GF-D8 (cell line): ENCODE measurements around the gene SETD6.

Experiments
- DNase-seq: peaks from one replicate; lab custom pipeline; 2025; lab: John Stamatoyannopoulos, UW

SETD6 gene

GRCh38 chr16:58494981-58495520 lies 20.3 kb upstream of the SETD6 start:
- DNase-seq: no peak

- no peak for DNase-seq
Observed at GRCh38 chr16:58495521-58496331, 19.6 kb upstream of the SETD6 start.

- DNase-seq: no peak
Observed at GRCh38 chr16:58497468-58497867, 17.8 kb upstream of the SETD6 start.

GRCh38 chr16:58497935-58498334 lies 17.4 kb upstream of the SETD6 start:
- DNase-seq: no peak

- no peak for DNase-seq
Observed at GRCh38 chr16:58498341-58499091, 16.8 kb upstream of the SETD6 start.

GRCh38 chr16:58499092-58499511 lies 16.2 kb upstream of the SETD6 start:
- DNase-seq: no peak

- DNase-seq: no peak
Observed at GRCh38 chr16:58499615-58500351, 15.5 kb upstream of the SETD6 start, which contains the start of gene NDRG4. NDRG4 (plus strand) TSS chr16:58500143; CDS start chr16:58500249, 106 bp downstream.

GRCh38 chr16:58500430-58501241 lies 14.7 kb upstream of the SETD6 start:
- no peak for DNase-seq

GRCh38 chr16:58501242-58502131 lies 13.8 kb upstream of the SETD6 start:
- no peak for DNase-seq

GRCh38 chr16:58502217-58502921 lies 12.9 kb upstream of the SETD6 start:
- no peak for DNase-seq

GRCh38 chr16:58503166-58503862 lies 12.0 kb upstream of the SETD6 start:
- DNase-seq: no peak

GRCh38 chr16:58503863-58504688 lies 11.2 kb upstream of the SETD6 start:
- no peak for DNase-seq

- no peak for DNase-seq
Observed at GRCh38 chr16:58506241-58507194, 8.8 kb upstream of the SETD6 start.

- peak; percentile 14 for DNase-seq
Observed at GRCh38 chr16:58507195-58507962, 7.9 kb upstream of the SETD6 start.

- no peak for DNase-seq
Observed at GRCh38 chr16:58507963-58508670, 7.2 kb upstream of the SETD6 start.
